Measurements from ENCODE around the gene ZNF385B.

- no peak for TF ChIP-seq POLR2A (IDR thresholded peaks at IDR 0.05)
- TF ChIP-seq CTCF (IDR thresholded peaks at IDR 0.05) = no peak
- no peak for TF ChIP-seq POLR2AphosphoS5 (IDR thresholded peaks at IDR 0.05)
Observed at GRCh38 chr2:179724403-179724802, 137.0 kb downstream of the ZNF385B start.
